Upper lobe of left lung (tissue), 6 donors: ENCODE data around the gene CHIC2. TPM values are rescaled to one million over a fixed set of nuclear protein-coding genes. Genes with fewer than 3 reads are reported as not detected.
A peak's percentile ranks its signal among the peaks of the same experiment; 100 is the strongest.

Source experiments
- ATAC-seq, 2 donors: fragments of 200-7000 bp; cut with Tn5 transposase; one replicate each; pipeline ENCODE4 v1.9.1; 2022; ENCODE audit warnings: mild to moderate bottlenecking in 2 of 2, moderate library complexity in 2 of 2; ENCODE audit not compliant: low FRiP score in 2 of 2
- DNase-seq, 2 donors: peaks; one replicate each; pipeline ENCODE4 v3.0.0-alpha.2; 2019 to 2020
- H3K27ac ChIP-seq, 4 donors: fragments of 200-600 bp; sonication (generic); one replicate each; pipeline ENCODE4 v1.5.1; 2016 to 2019
- H3K27me3 ChIP-seq, 4 donors: fragments of 200-600 bp; sonication (generic); one replicate each; pipeline ENCODE4 v1.5.1; 2017 to 2019
- H3K36me3 ChIP-seq, 4 donors: fragments of 200-600 bp; sonication (generic); one replicate each; pipeline ENCODE4 v1.5.1; 2016 to 2019
- H3K4me1 ChIP-seq, 4 donors: fragments of 200-600 bp; sonication (generic); one replicate each; pipeline ENCODE4 v1.5.1; 2018 to 2019
- H3K4me3 ChIP-seq, 4 donors: fragments of 200-600 bp; sonication (generic); one replicate each; pipeline ENCODE4 v1.5.1; 2017 to 2019; ENCODE audit warnings: mild to moderate bottlenecking in 2 of 4, moderate library complexity in 1 of 4
- H3K9me3 ChIP-seq, 4 donors: fragments of 200-600 bp; sonication (generic); one replicate each; pipeline ENCODE4 v1.5.1; 2018 to 2019
- EP300 ChIP-seq, 4 donors: sonication (generic); formaldehyde crosslinking; IDR thresholded peaks; one replicate each; pipeline ENCODE4 v1.5.1; 2017; ENCODE audit warnings: antibody characterized with exemption in 4 of 4, control low read depth in 2 of 4
- POLR2A ChIP-seq, 4 donors: fragments of 450-650 bp; IDR thresholded peaks; one replicate each; pipeline ENCODE4 v1.5.1; 2016 to 2017; ENCODE audit warnings: antibody characterized with exemption in 4 of 4, mild to moderate bottlenecking in 2 of 4
- POLR2AphosphoS5 ChIP-seq, 2 donors: sonication (generic); formaldehyde crosslinking; IDR thresholded peaks; one replicate each; pipeline ENCODE4 v1.5.1; 2017; ENCODE audit warnings: antibody characterized with exemption in 2 of 2
- WGBS, 2 donors: methylation state at CpG; one replicate each; pipeline ENCODE4 v1.1.5; 2017 to 2018; 5-methylcytosine and 5-hydroxymethylcytosine counted together
- total RNA-seq, 6 donors: library from RNA; depleted of rRNA in 4 of 6; stranded (reverse); fragments of >200 nt in 4 of 6; gene quantifications; one replicate each; pipeline versions ENCODE4 v1.1.0 to v1.2.1, GENCODE V29; 2016 to 2021
- TF ChIP-seq, protein P1 (sequence below), 6 experiments: fragments of 450-650 bp in 4 of 6; fragments of 200-600 bp in 2 of 6; sonication (generic) in 2 of 6; IDR thresholded peaks; one replicate each; pipeline ENCODE4 v1.5.1; 2016 to 2019; ENCODE audit warnings: antibody characterized with exemption in 6 of 6
- donor health status: DM: no; HTN: no; CAD: no; lungs with moderate emphysema.
- donor health status: DM: no; HTN: yes; CAD: no; lungs with severe emphysema.

Gene CHIC2
- total RNA-seq, 6 donors from 2014 or later, result 22.5 to 93.2 (median 37.6) TPM

- no peaks in the 10 kb centered on the region for H3K36me3 ChIP-seq
- no peaks in the 10 kb centered on the region for H3K27me3 ChIP-seq
- H3K9me3 ChIP-seq, result no peaks in the 10 kb centered on the region
- no peak overlapping the region for H3K4me3 ChIP-seq
- H3K4me1 ChIP-seq, result no peaks in the 10 kb centered on the region
- ATAC-seq, result peak in 1 of 2 donors; percentile 67
- 95 to 100% methylated on average over 1 of the region's 1 CpG for WGBS, 2 donors
- H3K27ac ChIP-seq, result no peak overlapping the region
- no peak for TF ChIP-seq POLR2AphosphoS5 (IDR thresholded peaks at IDR 0.05)
- TF ChIP-seq POLR2A (IDR thresholded peaks at IDR 0.05), result no peak
- TF ChIP-seq EP300 (IDR thresholded peaks at IDR 0.05), result no peak
- TF ChIP-seq, protein P1, sequence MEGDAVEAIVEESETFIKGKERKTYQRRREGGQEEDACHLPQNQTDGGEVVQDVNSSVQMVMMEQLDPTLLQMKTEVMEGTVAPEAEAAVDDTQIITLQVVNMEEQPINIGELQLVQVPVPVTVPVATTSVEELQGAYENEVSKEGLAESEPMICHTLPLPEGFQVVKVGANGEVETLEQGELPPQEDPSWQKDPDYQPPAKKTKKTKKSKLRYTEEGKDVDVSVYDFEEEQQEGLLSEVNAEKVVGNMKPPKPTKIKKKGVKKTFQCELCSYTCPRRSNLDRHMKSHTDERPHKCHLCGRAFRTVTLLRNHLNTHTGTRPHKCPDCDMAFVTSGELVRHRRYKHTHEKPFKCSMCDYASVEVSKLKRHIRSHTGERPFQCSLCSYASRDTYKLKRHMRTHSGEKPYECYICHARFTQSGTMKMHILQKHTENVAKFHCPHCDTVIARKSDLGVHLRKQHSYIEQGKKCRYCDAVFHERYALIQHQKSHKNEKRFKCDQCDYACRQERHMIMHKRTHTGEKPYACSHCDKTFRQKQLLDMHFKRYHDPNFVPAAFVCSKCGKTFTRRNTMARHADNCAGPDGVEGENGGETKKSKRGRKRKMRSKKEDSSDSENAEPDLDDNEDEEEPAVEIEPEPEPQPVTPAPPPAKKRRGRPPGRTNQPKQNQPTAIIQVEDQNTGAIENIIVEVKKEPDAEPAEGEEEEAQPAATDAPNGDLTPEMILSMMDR (IDR thresholded peaks at IDR 0.05), result no peak
- no peak for DNase-seq
Measured at GRCh38 chr4:53987761-53988171, 76.6 kb downstream of the CHIC2 start.

- H3K4me3 ChIP-seq, result no peak overlapping the region
- no peaks in the 10 kb centered on the region for H3K9me3 ChIP-seq
- no peaks in the 10 kb centered on the region for H3K4me1 ChIP-seq
- DNase-seq (no peak), ATAC-seq (no peak)
- TF ChIP-seq EP300 (IDR thresholded peaks at IDR 0.05) (no peak), POLR2AphosphoS5 (IDR thresholded peaks at IDR 0.05) (no peak)
- no peak overlapping the region for H3K27ac ChIP-seq
- no peaks in the 10 kb centered on the region for H3K36me3 ChIP-seq
- H3K27me3 ChIP-seq, result no peaks in the 10 kb centered on the region
Measured at GRCh38 chr4:53986062-53986461, 78.3 kb downstream of the CHIC2 start.

DNA sequence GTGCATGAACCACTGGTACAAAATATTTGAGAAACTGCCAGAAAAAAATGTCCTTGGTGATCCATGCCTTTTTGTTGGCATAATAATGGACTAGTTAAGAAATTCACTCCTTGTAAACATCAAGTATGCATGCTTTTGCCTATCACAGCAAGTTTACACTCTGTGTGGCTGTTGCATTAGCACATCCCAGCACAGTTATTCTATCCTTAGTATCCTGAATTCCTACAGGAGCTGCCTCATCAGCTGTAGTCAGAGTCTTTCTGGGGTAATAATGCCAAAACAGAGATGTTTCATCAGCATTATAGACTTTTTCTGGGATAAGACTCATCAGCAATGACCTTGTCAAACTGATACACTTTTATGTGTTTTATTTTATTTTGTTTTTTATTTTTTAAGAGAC, 82.8 kb downstream of the CHIC2 start:
- TF ChIP-seq EP300 (IDR thresholded peaks at IDR 0.05) (no peak), POLR2A (IDR thresholded peaks at IDR 0.05) (no peak), POLR2AphosphoS5 (IDR thresholded peaks at IDR 0.05) (no peak)
- TF ChIP-seq, protein P1 (IDR thresholded peaks at IDR 0.05), result no peak
- no peak for ATAC-seq
- Histone ChIP-seq H3K4me3 (no peak overlapping the region), H3K4me1 (no peaks in the 10 kb centered on the region), H3K36me3 (no peaks in the 10 kb centered on the region), H3K27ac (no peak overlapping the region), H3K27me3 (no peaks in the 10 kb centered on the region), H3K9me3 (no peaks in the 10 kb centered on the region)
- DNase-seq, result no peak

DNA sequence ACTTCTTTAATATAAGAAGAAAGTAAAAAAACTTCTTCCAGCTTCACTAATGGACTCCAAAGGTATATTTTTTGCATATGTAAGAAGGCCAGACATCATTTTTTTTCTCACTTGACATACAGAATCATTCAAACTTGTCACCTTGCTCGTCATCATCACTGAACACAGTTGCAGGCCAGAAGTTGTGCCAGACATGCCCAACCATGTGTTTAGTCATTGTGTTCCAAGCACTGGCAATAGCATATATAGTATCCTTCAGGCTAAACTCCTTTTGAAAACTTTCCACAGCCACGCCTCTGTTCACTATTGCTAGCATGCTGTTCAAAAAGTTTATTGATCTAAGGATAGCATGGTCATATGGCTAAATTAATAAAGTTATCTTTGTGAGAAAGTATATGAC, 83.3 kb downstream of the CHIC2 start:
- Histone ChIP-seq H3K4me1 (no peaks in the 10 kb centered on the region), H3K9me3 (no peaks in the 10 kb centered on the region), H3K27ac (no peak overlapping the region), H3K36me3 (no peaks in the 10 kb centered on the region), H3K27me3 (no peaks in the 10 kb centered on the region), H3K4me3 (no peak overlapping the region)
- ATAC-seq (no peak), DNase-seq (no peak)
- TF ChIP-seq, protein P1 (IDR thresholded peaks at IDR 0.05), result no peak
- no peak for TF ChIP-seq POLR2A (IDR thresholded peaks at IDR 0.05)
- TF ChIP-seq EP300 (IDR thresholded peaks at IDR 0.05), result no peak
- TF ChIP-seq POLR2AphosphoS5 (IDR thresholded peaks at IDR 0.05), result no peak
- 86% methylated on average over 2 of the region's 2 CpGs for WGBS, 2 donors

DNA sequence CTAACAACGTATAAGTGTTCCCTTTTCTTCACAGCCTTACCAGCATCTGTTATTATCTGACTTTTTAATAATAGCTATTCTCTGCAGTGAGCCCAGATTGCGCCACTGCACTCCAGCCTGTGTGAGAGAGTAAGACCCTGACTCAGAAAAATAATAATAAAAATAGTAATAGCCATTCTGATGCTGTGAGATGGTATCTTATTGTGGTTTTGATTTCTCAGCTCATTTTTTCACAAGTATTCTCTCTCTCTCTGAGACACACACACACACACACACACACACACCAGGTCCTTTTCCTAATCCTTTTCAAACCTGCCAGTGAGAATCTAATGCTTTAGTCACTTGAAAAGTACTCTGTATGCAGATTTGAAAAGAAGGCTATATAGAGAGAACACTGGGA, 89.8 kb downstream of the CHIC2 start:
- no peak overlapping the region for H3K4me3 ChIP-seq
- ATAC-seq (no peak), DNase-seq (no peak)
- H3K36me3 ChIP-seq, result no peaks in the 10 kb centered on the region
- WGBS, 2 donors, result 90 to 96% methylated on average over 2 of the region's 2 CpGs
- H3K9me3 ChIP-seq, result no peaks in the 10 kb centered on the region
- H3K27ac ChIP-seq, result no peak overlapping the region
- no peaks in the 10 kb centered on the region for H3K27me3 ChIP-seq
- TF ChIP-seq POLR2A (IDR thresholded peaks at IDR 0.05) (no peak), EP300 (IDR thresholded peaks at IDR 0.05) (no peak), POLR2AphosphoS5 (IDR thresholded peaks at IDR 0.05) (no peak)
- TF ChIP-seq, protein P1 (IDR thresholded peaks at IDR 0.05), result no peak
- no peaks in the 10 kb centered on the region for H3K4me1 ChIP-seq
